HG03159 (cell line): Measurements from ENCODE around the gene VSTM2B.

Source experiments
- ATAC-seq: cut with Tn5 transposase; IDR thresholded peaks from one replicate; pipeline ENCODE4 v1.9.1; 2021; ENCODE audit warnings: mild to moderate bottlenecking, moderate library complexity; ENCODE audit not compliant: unreplicated experiment

VSTM2B gene

GRCh38 chr19:29515233-29515619 lies 10.6 kb upstream of the VSTM2B start:
- peak; percentile 41 for ATAC-seq

DNA sequence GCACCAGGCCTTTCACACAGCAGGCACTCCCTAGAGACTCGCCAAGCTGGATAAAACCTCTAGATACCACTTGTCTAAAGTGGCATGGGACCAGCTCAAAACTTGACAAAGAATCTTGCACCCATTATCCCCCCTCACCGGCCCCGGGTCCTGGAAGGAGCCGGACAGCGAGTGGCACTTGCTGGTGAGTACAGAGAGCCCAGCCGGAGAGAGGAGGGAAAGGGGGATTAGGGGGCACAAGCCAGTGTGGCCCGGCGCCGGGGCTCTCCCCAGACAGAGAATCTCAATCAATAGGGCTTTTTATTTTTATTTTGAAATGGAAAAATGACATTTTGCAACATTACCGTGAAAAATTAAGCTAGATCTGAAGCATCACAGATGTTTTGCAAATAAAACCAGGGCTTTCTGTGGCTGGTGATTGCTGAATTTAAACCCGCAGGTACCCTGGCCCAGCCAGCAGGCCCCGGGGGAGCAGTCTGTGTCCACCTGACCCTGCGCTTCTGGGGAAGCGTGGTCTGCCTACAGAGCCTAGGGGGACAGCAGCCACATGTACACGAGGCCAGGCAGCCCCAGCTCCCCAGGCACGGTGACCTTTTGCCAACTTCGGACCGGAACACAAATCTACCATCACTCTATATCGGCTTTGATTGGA lies 10.0 kb upstream of the VSTM2B start:
- ATAC-seq: no peak

- no peak for ATAC-seq
These were observed 9.5 kb upstream of the VSTM2B start for GRCh38 chr19:29516358-29516725.

- no peak for ATAC-seq
These were observed 8.9 kb upstream of the VSTM2B start for GRCh38 chr19:29516821-29517395.

GRCh38 chr19:29517412-29517811 lies 8.4 kb upstream of the VSTM2B start:
- no peak for ATAC-seq

DNA sequence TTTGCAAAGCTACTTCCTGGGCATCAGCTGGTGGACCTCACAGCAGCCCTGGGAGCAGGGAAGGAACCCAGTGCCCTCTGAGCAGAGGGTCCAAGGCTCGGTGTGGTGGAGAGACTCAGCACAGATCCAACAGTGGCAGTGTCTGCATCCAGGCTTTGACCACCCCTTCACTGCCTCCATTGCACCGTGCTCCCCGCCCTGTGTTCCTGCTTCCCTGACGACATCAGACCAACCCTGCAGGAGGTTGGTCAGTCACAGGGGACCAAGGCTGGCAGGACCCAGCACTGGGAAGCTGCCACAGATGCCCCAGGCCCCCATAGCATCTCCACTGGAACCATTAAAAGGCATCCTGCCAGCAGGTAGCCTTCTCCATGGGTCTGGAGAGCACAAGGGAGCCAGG lies 7.8 kb upstream of the VSTM2B start:
- ATAC-seq: no peak

DNA sequence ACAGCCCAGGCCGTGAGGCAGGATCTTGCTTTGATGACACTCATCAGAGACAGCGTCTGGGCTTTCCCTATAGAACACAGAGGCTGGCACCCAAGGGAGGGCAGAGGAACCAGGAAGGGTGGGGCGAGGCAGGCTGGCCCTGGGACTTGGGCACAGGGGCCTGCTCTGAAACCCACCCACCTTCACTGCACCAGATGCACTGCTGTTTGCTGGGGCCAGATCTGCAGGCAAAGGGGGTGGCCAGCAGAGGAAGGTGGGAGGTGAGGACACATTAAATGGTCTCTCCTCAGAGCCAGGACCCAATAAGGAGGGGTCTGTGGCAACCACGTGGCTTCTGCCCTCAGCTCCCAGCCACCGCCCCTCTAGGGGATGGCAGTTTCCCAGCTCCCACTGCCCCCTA lies 6.6 kb upstream of the VSTM2B start:
- no peak for ATAC-seq

DNA sequence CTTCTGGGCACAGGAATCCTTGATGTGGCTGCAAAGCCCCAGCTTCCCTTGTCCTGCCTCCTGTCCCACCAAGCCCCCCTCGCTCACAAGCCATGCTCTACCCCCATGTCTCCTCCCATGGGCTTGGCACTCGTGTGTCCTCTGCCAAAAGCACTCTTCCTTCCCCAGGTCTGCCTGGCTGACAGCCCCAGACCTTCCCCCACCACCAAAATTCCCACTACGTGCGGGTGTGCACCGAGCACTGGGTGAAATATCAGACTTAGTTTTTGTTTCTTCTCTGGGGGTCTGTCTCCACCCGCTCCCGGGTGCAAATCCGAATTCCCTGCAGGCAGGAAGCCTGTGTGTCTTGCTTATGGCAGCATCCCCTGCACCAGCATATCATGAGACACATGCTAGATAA lies 5.9 kb upstream of the VSTM2B start:
- ATAC-seq: no peak

DNA sequence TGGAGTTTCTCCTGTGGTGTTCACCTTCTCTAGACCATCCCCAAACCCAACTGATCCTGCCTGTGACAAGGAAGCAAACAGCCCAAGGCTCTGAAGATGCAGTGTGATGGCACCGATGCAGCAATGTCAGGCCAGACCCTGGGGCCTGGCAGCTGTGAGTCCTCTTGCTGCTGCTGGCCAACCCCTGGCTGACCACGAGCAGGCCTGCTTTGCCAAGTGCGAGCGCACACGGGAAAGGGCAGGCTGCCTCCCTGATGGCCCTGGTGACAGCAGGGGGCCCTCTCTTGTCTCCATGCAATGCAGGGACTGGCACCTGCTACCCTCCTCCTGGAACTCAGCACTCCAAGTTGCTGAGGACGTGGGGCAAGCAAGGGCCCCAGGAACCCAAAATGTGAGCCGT lies 5.4 kb upstream of the VSTM2B start:
- no peak for ATAC-seq

DNA sequence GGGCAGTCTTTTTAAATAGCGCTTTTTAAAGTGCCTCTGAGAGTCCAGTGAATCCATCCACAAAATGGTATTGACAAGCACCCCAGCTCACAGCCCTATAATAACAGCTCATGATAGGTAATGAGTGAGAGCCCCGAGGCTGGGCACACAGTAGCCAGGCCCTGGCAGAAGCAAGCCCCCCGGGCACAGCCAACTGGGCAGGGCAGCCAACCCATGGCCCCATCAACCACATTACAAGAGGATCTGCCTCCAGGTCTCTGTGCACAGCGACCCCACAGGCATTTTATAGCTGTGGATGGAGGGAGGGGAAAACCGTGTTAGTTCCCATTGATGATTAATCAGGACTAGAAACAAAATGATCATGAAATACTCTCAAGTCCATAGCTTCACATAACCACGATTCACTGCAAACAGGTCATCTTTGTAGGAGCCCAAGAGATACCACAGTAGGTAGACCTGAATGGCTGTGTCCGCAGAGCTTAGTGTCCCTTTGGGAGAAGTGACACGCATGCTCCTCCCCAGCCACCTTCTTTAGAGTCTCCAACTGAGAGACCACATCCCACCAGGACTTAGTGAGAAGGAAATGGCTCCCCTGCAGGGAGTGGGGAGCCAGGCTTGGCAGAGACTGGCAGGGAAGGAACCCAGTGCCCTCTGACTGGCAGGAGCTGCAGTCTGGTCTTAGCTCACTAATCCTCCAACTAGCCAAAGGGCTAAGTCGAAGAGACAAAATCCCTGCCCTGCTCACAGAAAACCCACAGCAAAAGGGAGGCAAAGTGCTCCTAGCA lies 4.3 kb upstream of the VSTM2B start:
- ATAC-seq: no peak

- no peak for ATAC-seq
These were observed 2.2 kb upstream of the VSTM2B start for GRCh38 chr19:29523568-29523967.

DNA sequence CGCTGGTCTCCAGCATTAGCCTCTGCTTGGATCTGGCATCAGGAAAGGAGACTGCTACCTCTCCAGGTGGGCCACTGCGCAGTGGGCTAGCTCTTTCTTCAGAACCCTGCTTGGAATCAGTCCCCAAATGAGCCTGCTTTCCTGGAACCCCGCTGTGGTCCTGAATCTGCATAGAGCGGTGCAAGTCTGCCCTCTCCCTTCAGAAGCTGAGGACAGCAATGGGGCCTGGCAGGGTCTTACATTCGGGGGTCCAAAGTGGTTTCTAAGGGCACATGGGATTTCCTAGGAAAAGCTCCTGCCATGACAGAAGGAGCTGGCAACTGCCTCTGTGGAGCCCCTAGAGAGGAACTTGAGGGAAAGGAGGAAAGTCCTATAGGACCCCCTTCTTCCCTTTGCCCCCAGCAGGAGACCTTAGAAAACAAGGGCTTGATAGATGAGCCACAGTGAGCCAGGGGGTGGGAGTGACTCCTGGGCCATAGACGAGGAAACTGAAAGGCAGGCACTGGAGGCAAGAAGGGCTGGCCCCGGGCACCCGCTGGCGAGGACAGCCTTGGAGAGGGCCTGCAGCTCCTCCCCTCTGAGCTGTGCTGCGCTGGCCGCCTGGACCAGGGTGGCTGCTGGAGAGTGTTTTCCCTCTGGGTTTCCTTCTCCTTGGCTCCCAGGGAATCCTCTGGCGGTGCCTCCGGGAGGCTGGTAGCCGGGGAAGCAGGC lies 1.4 kb upstream of the VSTM2B start:
- ATAC-seq: no peak

DNA sequence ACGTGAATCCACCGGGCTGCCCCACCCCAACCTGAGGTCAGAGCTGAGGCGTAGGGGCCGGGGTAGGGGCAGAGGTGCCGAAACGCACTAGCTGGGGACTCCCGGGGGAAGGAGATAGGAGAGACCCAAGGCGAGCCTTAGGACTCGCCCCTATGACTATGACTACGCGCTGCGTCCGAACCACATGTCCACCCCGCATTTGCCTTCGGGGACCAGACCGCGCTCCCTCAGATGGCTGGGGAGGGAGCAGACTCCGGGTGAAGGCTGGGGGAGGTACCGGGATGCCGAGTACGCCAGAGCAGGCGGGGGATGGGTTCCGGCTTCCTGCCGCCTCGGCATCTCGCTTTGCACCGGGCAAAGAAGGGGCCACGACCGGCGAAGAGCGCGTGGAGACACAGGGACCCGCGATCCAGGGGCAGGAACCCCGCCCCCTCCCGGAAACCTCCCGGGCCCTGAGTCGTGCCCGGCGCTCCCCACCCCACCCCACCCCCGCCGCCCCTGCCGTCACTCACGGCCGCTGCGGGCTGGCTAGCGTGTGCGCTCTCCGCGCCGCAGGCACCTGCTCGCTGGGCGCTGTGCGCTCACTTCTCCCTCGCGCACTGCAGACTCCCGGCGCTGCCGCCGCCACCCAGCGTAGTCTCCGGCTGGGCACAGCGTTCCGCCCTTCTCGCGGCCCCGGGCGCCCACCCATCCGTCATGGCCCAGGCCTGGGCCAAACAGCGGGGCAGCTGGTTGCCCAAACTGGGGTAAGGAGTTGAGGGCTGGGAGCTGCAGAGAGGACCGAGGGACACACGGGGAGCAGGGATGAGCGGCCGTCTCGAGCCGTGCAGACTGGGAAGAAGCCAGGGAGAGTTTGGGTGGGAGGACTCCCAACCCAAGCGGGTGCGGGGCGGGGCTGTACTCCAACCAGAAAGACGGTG lies 622 bp upstream of the VSTM2B start:
- no peak for ATAC-seq

DNA sequence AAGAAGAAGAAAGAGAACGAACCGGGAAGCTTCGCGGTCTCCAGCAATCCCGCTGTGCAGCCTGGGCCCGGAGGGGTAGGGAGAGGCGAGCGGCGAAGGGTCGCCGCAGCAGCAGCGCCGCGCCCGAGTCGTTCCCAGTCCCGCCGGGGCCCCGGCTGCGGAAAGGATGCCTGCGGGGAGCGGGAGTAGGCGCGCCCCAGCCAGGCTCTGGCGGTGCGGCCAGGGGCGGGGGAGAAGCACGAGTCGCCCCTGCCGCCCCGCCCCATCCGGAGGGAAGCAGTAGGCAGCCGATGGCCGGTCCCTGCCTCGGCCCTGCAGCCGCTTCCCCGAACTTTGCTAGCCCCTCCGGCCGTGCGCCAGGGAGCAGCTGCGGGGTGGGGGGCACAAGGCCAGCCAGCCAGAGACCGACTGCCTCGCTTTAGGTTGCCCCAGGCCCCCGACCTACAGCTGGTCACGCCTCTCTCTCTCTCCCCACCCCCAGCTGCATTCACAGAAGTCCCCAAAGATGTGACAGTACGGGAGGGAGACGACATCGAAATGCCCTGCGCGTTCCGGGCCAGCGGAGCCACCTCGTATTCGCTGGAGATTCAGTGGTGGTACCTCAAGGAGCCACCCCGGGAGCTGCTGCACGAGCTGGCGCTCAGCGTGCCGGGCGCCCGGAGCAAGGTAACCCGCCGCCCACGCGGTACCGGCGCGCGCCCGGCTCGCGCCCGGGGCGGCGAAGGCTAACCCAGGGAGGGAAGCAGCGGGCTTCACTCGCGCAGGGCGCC lies 1.1 kb downstream of the VSTM2B start:
- no peak for ATAC-seq

DNA sequence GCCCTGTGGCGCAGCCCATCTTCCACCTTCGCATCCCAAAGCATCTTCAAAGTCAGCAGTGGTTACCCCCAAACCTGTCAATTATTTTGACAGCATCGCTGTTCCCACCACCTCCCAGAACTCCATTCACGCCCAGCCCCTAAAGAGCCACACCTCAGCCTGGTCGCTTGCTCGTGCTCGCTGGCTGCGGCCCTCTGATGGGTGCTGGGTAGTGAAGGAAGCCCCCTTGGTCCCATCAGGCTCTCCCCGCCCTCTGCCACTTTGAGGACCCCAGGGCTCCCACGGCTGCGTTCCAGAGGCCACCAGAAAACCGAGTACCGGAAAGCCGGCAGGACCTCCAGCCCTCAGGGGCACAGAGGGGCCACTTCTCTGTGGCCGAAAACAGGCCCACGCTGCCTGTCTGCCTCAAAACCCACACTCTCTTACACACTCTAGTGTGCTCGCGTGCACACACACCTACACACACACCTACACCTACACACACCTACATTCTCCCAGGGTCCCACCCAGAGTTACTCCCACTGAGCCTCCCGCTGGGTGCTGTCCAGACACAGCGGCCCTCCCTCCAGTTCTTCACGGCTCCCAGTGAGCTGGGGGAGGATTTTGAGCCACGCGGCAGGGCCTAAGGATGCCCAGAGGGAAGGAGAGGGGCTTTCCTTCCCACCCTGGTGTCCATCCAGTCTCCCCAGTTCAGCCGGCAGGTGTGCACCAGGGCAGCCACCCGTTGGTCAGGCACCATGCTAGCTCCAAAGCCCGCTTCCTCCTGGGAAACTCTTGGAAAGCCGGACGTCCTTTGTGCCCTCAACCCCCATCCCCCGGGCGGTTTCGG lies 1.9 kb downstream of the VSTM2B start:
- no peak for ATAC-seq

DNA sequence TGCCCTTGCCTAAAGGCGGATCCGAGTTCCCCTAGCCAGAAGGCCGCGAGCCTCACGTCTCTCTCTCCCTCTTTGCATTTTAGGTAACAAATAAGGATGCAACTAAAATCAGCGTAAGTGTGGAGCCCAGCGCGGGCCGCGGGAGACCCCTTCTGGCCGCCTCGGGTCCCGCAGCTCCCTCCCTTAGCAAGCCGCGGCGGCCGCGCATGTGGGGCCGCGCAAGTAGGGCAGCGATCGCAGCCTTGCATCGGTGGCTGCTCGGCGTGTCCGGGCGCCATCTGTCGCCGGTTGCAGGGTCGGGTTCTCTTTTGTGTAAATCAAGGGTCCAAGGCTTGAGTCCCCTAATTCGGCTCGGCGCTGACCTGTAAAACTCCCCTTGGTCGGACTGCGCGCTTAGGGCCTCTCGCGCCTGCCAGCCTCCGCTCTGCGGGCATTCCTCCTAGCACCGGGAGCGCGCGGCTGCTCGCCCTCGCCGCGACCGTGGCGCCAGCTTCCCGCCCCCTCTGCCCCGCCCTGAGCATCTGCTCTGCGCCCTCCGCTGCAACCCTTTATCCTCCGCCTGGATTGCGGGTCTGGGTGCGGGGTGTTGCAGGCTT lies 2.7 kb downstream of the VSTM2B start:
- ATAC-seq: no peak

- ATAC-seq: no peak
These were observed 3.3 kb downstream of the VSTM2B start for GRCh38 chr19:29528946-29529645.
